Hepatocyte (in vitro differentiated cells): Measurements from ENCODE around the gene SH2B3. TPM values are rescaled to one million over a fixed set of nuclear protein-coding genes. Genes with fewer than 3 reads are reported as not detected.

Experiments used
- DNase-seq: peaks from one replicate; pipeline ENCODE4 v3.0.0-alpha.2; 2016; ENCODE audit warnings: low spot score
- H2AFZ ChIP-seq: fragments of 200-600 bp; sonication (generic); 2 replicates; pipeline ENCODE4 v1.6.0; 2016; ENCODE audit warnings: antibody characterized with exemption, mild to moderate bottlenecking
- H3K27ac ChIP-seq: fragments of 200-600 bp; sonication (generic); 2 replicates; pipeline ENCODE4 v1.5.1; 2016; ENCODE audit warnings: mild to moderate bottlenecking
- H3K27me3 ChIP-seq: fragments of 200-600 bp; sonication (generic); 2 replicates; pipeline ENCODE4 v1.6.1; 2016
- H3K36me3 ChIP-seq: fragments of 200-600 bp; sonication (generic); replicated peaks from 2 replicates; pipeline ENCODE4 v1.5.1; 2016; ENCODE audit warnings: low read depth; ENCODE audit not compliant: insufficient read depth
- H3K4me1 ChIP-seq: fragments of 200-600 bp; sonication (generic); 2 replicates; pipeline ENCODE4 v1.5.1; 2016; ENCODE audit warnings: mild to moderate bottlenecking, moderate library complexity; ENCODE audit not compliant: insufficient read depth
- H3K4me2 ChIP-seq: fragments of 200-600 bp; sonication (generic); 2 replicates; pipeline ENCODE4 v1.6.0; 2016
- H3K4me3 ChIP-seq: fragments of 200-600 bp; sonication (generic); 2 replicates; pipeline ENCODE4 v1.5.1; 2016; ENCODE audit warnings: mild to moderate bottlenecking
- H3K79me2 ChIP-seq: fragments of 200-600 bp; sonication (generic); 2 replicates; pipeline ENCODE4 v1.6.0; 2017; ENCODE audit warnings: mild to moderate bottlenecking
- H3K9me2 ChIP-seq: fragments of 200-600 bp; sonication (generic); replicated peaks from 2 replicates; pipeline ENCODE4 v1.6.0; 2017; ENCODE audit warnings: mild to moderate bottlenecking; ENCODE audit not compliant: insufficient read depth
- H3K9me3 ChIP-seq: fragments of 200-600 bp; sonication (generic); 2 replicates; pipeline ENCODE4 v1.5.1; 2016; ENCODE audit warnings: low read depth, mild to moderate bottlenecking
- H4K20me1 ChIP-seq: fragments of 200-600 bp; sonication (generic); 2 replicates; pipeline ENCODE4 v1.6.0; 2016; ENCODE audit warnings: mild to moderate bottlenecking; ENCODE audit not compliant: insufficient read depth, poor library complexity, severe bottlenecking
- EZH2 ChIP-seq: fragments of 200-600 bp; sonication (generic); IDR thresholded peaks from 2 replicates; pipeline ENCODE4 v1.6.1; 2016; ENCODE audit warnings: antibody characterized with exemption, mild to moderate bottlenecking, borderline replicate concordance
- EZH2phosphoT487 ChIP-seq: fragments of 200-600 bp; sonication (generic); IDR thresholded peaks from one replicate; pipeline ENCODE4 v1.6.1; 2018; ENCODE audit warnings: antibody characterized with exemption, mild to moderate bottlenecking, low read depth, moderate library complexity; ENCODE audit not compliant: unreplicated experiment, severe bottlenecking
- WGBS: methylation state at CpG from one replicate; pipeline ENCODE4 v1.1.6; 2016; ENCODE audit warnings: low lambda C conversion rate; ENCODE audit errors: missing lambda C conversion rate; 5-methylcytosine and 5-hydroxymethylcytosine counted together
- polyA plus RNA-seq: library from polyadenylated mRNA; unstranded; fragments of >200 nt; fragmentation: Nextera tagmentation; extraction: Ambion mirVana; gene quantifications from 2 replicates; pipeline ENCODE4 v1.2.1, GENCODE V29; 2016
- total RNA-seq: library from RNA; depleted of rRNA; stranded (reverse); fragments of >200 nt; gene quantifications from 2 replicates; pipeline ENCODE4 v1.2.3, GENCODE V29; 2014
- TF ChIP-seq, protein P1 (sequence below): fragments of 200-600 bp; sonication (generic); IDR thresholded peaks from 2 replicates; pipeline ENCODE4 v1.5.1; 2016; ENCODE audit warnings: antibody characterized with exemption, mild to moderate bottlenecking; ENCODE audit not compliant: poor library complexity

Gene SH2B3
- total and polyA plus RNA-seq, 2 experiments from 2014 or later: 5.3 to 5.5 TPM

- H3K9me2 ChIP-seq: no peaks in the 10 kb centered on the region
- H3K9me3 ChIP-seq: no peaks in the 10 kb centered on the region
- H3K79me2 ChIP-seq: peaks cover 29% of the 10 kb centered on the region
- 68% methylated on average over 15 of the region's 15 CpGs for WGBS
- H4K20me1 ChIP-seq: peaks cover 3% of the 10 kb centered on the region
- H3K27ac ChIP-seq: no peak overlapping the region
- no peak for DNase-seq
- H3K4me3 ChIP-seq: no peak overlapping the region
- peaks cover 13% of the 10 kb centered on the region for H3K4me1 ChIP-seq
- TF ChIP-seq EZH2phosphoT487: no peak
- TF ChIP-seq, protein P1, sequence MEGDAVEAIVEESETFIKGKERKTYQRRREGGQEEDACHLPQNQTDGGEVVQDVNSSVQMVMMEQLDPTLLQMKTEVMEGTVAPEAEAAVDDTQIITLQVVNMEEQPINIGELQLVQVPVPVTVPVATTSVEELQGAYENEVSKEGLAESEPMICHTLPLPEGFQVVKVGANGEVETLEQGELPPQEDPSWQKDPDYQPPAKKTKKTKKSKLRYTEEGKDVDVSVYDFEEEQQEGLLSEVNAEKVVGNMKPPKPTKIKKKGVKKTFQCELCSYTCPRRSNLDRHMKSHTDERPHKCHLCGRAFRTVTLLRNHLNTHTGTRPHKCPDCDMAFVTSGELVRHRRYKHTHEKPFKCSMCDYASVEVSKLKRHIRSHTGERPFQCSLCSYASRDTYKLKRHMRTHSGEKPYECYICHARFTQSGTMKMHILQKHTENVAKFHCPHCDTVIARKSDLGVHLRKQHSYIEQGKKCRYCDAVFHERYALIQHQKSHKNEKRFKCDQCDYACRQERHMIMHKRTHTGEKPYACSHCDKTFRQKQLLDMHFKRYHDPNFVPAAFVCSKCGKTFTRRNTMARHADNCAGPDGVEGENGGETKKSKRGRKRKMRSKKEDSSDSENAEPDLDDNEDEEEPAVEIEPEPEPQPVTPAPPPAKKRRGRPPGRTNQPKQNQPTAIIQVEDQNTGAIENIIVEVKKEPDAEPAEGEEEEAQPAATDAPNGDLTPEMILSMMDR: no peak
- no peak for TF ChIP-seq EZH2
- no peak overlapping the region for H3K4me2 ChIP-seq
- no peaks in the 10 kb centered on the region for H3K36me3 ChIP-seq
- no peaks in the 10 kb centered on the region for H3K27me3 ChIP-seq
- H2AFZ ChIP-seq: no peak overlapping the region
These were observed 6.5 kb downstream of the SH2B3 start for GRCh38 chr12:111412007-111412829.

DNA sequence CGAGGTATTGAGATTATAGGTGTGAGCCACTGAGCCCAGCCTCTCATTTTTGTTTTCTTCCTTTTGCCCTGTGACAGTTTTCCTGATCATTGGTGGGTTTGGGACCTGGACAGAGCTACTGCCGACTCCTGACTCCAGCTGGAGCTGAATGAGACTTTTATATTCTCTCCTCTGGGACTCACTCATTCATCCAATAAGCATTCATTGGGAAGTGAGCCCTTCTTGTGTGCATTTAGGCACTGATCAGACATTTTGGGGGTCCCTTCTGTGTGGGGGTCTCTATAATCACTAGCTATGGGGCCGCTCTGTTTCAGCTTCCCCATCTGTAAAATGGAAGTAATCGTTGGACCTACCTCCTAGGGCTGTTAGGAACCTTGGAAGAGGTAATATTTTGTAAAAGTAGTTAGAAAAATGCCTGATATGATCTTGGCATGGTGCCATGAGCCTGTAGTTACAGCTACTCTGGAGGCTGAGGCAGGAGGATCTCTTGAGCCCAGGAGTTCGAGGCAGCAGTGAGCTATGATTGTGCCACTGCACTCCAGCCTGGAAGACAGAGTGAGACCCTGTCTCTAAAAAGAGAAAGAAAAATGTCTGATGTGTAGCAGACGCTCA, 7.2 kb downstream of the SH2B3 start:
- Histone ChIP-seq H2AFZ (no peak overlapping the region), H4K20me1 (peaks cover 3% of the 10 kb centered on the region), H3K79me2 (peaks cover 25% of the 10 kb centered on the region), H3K36me3 (no peaks in the 10 kb centered on the region), H3K27me3 (no peaks in the 10 kb centered on the region), H3K27ac (no peak overlapping the region), H3K4me3 (no peak overlapping the region), H3K4me1 (peaks cover 9% of the 10 kb centered on the region), H3K4me2 (no peak overlapping the region), H3K9me2 (no peaks in the 10 kb centered on the region), H3K9me3 (no peaks in the 10 kb centered on the region)
- no peak for TF ChIP-seq EZH2
- no peak for TF ChIP-seq EZH2phosphoT487
- TF ChIP-seq, protein P1: no peak
- DNase-seq: no peak
- WGBS: 77% methylated on average over 6 of the region's 6 CpGs

- no peaks in the 10 kb centered on the region for H3K9me3 ChIP-seq
- H3K4me2 ChIP-seq: no peak overlapping the region
- no peak overlapping the region for H3K4me3 ChIP-seq
- no peaks in the 10 kb centered on the region for H3K36me3 ChIP-seq
- H3K79me2 ChIP-seq: peaks cover 19% of the 10 kb centered on the region
- H2AFZ ChIP-seq: no peak overlapping the region
- H3K27ac ChIP-seq: no peak overlapping the region
- peaks cover 3% of the 10 kb centered on the region for H4K20me1 ChIP-seq
- no peak for DNase-seq
- 80% methylated on average over 12 of the region's 12 CpGs for WGBS
- TF ChIP-seq EZH2: no peak
- TF ChIP-seq, protein P1: no peak
- TF ChIP-seq EZH2phosphoT487: no peak
- no peaks in the 10 kb centered on the region for H3K9me2 ChIP-seq
- peaks cover 9% of the 10 kb centered on the region for H3K4me1 ChIP-seq
- H3K27me3 ChIP-seq: no peaks in the 10 kb centered on the region
These were observed 7.8 kb downstream of the SH2B3 start for GRCh38 chr12:111413442-111414086.
